K562 treated with DMSO at 1 percent for 12 hours (cell line): Measurements from ENCODE around the gene ALG1. TPM values are rescaled to one million over a fixed set of nuclear protein-coding genes. Genes with fewer than 3 reads are reported as not detected.

ENCODE experiments used
- total RNA-seq: library from RNA; unstranded; fragments of 300-600 nt; gene quantifications from 2 replicates; pipeline ENCODE4 v1.2.3, GENCODE V29; 2022; ENCODE audit not compliant: insufficient read depth

ALG1 gene
- total RNA-seq: 10.7 and 13.8 TPM in 2 replicates

GRCh38 chr16:5071681-5072333 lies at the start of gene ALG1:
TSS of gene ALG1 (plus strand) at chr16:5071843. CDS start at chr16:5071850, 7 bp downstream.

GRCh38 chr16:5033256-5034166 lies 38.1 kb upstream of the ALG1 start, which contains the start of gene NAGPA:
TSS of gene NAGPA (minus strand) at chr16:5033935. CDS start at chr16:5033914, 21 bp downstream.

GRCh38 chr16:5065813-5066212 lies 5.8 kb upstream of the ALG1 start, which contains the start of gene C16orf89:
TSS of gene C16orf89 (minus strand) at chr16:5065956. CDS start at chr16:5065908, 48 bp downstream.

GRCh38 chr16:5097470-5098220 lies 26.0 kb downstream of the ALG1 start, which contains the start of gene EEF2KMT:
TSS of gene EEF2KMT (minus strand) at chr16:5097795. CDS start at chr16:5097739, 56 bp downstream.

Other genes starting within 250 kb of the ALG1 start
- 33.5 and 74.6 TPM in 2 replicates for gene GLYR1, start 224.6 kb upstream of the ALG1 start, total RNA-seq
- gene UBN1, start 224.4 kb upstream of the ALG1 start, total RNA-seq: 19.3 and 56.6 TPM in 2 replicates
- gene PPL, start 134.7 kb upstream of the ALG1 start, total RNA-seq: 0.11 and 0.38 TPM in 2 replicates
- gene SEC14L5, start 113.5 kb upstream of the ALG1 start, total RNA-seq: not detected in 2 replicates
- 12.4 and 16.3 TPM in 2 replicates for gene NAGPA, start 37.9 kb upstream of the ALG1 start, total RNA-seq
- not detected in 2 replicates for gene C16orf89, start 5.9 kb upstream of the ALG1 start, total RNA-seq
- 4.6 and 6.5 TPM in 2 replicates for gene EEF2KMT, start 26.0 kb downstream of the ALG1 start, total RNA-seq